ENCODE data around the gene DISP3.

Gene DISP3

GRCh38 chr1:11487196-11487751 lies 8.3 kb downstream of the DISP3 start:
- no peak for DNase-seq (ENCODE audit: low read depth)

GRCh38 chr1:11488201-11488770 lies 9.3 kb downstream of the DISP3 start:
- no peak for DNase-seq (ENCODE audit: low read depth)

- no peak for DNase-seq (ENCODE audit: low read depth)
Measured at GRCh38 chr1:11488966-11489625, 10.1 kb downstream of the DISP3 start.

GRCh38 chr1:11492235-11492634 lies 13.3 kb downstream of the DISP3 start:
- no peak for DNase-seq (ENCODE audit: low read depth)

GRCh38 chr1:11493972-11494655 lies 15.2 kb downstream of the DISP3 start:
- DNase-seq (ENCODE audit: low read depth), result no peak

- DNase-seq (ENCODE audit: low read depth), result no peak
Measured at GRCh38 chr1:11494771-11495170, 15.8 kb downstream of the DISP3 start.

GRCh38 chr1:11495579-11495978 lies 16.6 kb downstream of the DISP3 start:
- DNase-seq (ENCODE audit: low read depth), result no peak

- no peak for DNase-seq (ENCODE audit: low read depth)
Measured at GRCh38 chr1:11496551-11497080, 17.7 kb downstream of the DISP3 start.

- DNase-seq (ENCODE audit: low read depth), result no peak
Measured at GRCh38 chr1:11498956-11499594, 20.1 kb downstream of the DISP3 start.

- DNase-seq (ENCODE audit: low read depth), result no peak
Measured at GRCh38 chr1:11499601-11500331, 20.8 kb downstream of the DISP3 start.

- no peak for DNase-seq (ENCODE audit: low read depth)
Measured at GRCh38 chr1:11500881-11501280, 21.9 kb downstream of the DISP3 start.

GRCh38 chr1:11501491-11501897 lies 22.5 kb downstream of the DISP3 start:
- no peak for DNase-seq (ENCODE audit: low read depth)

GRCh38 chr1:11501906-11502485 lies 23.0 kb downstream of the DISP3 start:
- DNase-seq (ENCODE audit: low read depth), result no peak

GRCh38 chr1:11502516-11502915 lies 23.6 kb downstream of the DISP3 start:
- DNase-seq (ENCODE audit: low read depth), result no peak

GRCh38 chr1:11504599-11504998 lies 25.6 kb downstream of the DISP3 start:
- no peak for DNase-seq (ENCODE audit: low read depth)

- DNase-seq (ENCODE audit: low read depth), result no peak
Measured at GRCh38 chr1:11505591-11506538, 26.9 kb downstream of the DISP3 start.

GRCh38 chr1:11507309-11507708 lies 28.4 kb downstream of the DISP3 start:
- DNase-seq (ENCODE audit: low read depth), result no peak

- DNase-seq (ENCODE audit: low read depth), result no peak
Measured at GRCh38 chr1:11513681-11514080, 34.7 kb downstream of the DISP3 start.

- no peak for DNase-seq (ENCODE audit: low read depth)
Measured at GRCh38 chr1:11514366-11514765, 35.4 kb downstream of the DISP3 start.
